ENCODE measurements around the gene PRKCA. TPM values are rescaled to one million over a fixed set of nuclear protein-coding genes. Genes with fewer than 3 reads are reported as not detected.

Gene PRKCA
- total RNA-seq, 6 experiments from 2014 or later, result 81.2 to 106 (median 92.9) TPM

- no peak overlapping the region for H3K4me3 Mint-ChIP-seq
- no peaks in the 10 kb centered on the region for H3K9me3 Mint-ChIP-seq
- DNase-seq, result no peak
- H3K27ac Mint-ChIP-seq, result no peak overlapping the region
- no peaks in the 10 kb centered on the region; the same call in 1 of the 2 replicates for H3K27me3 Mint-ChIP-seq (ENCODE audit: insufficient read depth)
- peaks cover 22% of the 10 kb centered on the region for H3K36me3 Mint-ChIP-seq (ENCODE audit: low read depth)
- no peak for TF ChIP-seq CTCF (IDR thresholded peaks at IDR 0.05)
- peaks cover 17% of the 10 kb centered on the region for H3K4me1 Mint-ChIP-seq (ENCODE audit: low read depth)
Measured at GRCh38 chr17:66684731-66685130, 382.3 kb downstream of the PRKCA start.

- Mint-ChIP-seq H3K9me3 (no peaks in the 10 kb centered on the region), H3K27me3 (ENCODE audit: insufficient read depth) (no peaks in the 10 kb centered on the region; the same call in 1 of the 2 replicates), H3K4me1 (ENCODE audit: low read depth) (peaks cover 22% of the 10 kb centered on the region), H3K4me3 (no peak overlapping the region), H3K36me3 (ENCODE audit: low read depth) (peaks cover 28% of the 10 kb centered on the region), H3K27ac (no peak overlapping the region)
- no peak for DNase-seq
- TF ChIP-seq CTCF (IDR thresholded peaks at IDR 0.05), result no peak
Measured at GRCh38 chr17:66686601-66687000, 384.2 kb downstream of the PRKCA start.

- no peak for DNase-seq
- no peak overlapping the region for H3K27ac Mint-ChIP-seq
- no peaks in the 10 kb centered on the region; the same call in 1 of the 2 replicates for H3K27me3 Mint-ChIP-seq (ENCODE audit: insufficient read depth)
- no peak overlapping the region for H3K4me3 Mint-ChIP-seq
- no peaks in the 10 kb centered on the region for H3K9me3 Mint-ChIP-seq
- peaks cover 36% of the 10 kb centered on the region for H3K36me3 Mint-ChIP-seq (ENCODE audit: low read depth)
- no peak for TF ChIP-seq CTCF (IDR thresholded peaks at IDR 0.05)
- peaks cover 33% of the 10 kb centered on the region for H3K4me1 Mint-ChIP-seq (ENCODE audit: low read depth)
Measured at GRCh38 chr17:66687570-66688284, 385.3 kb downstream of the PRKCA start.

GRCh38 chr17:66689221-66689620 lies 386.8 kb downstream of the PRKCA start:
- Mint-ChIP-seq H3K27ac (no peak overlapping the region), H3K4me1 (ENCODE audit: low read depth) (peaks cover 25% of the 10 kb centered on the region), H3K36me3 (ENCODE audit: low read depth) (peaks cover 34% of the 10 kb centered on the region), H3K4me3 (no peak overlapping the region), H3K9me3 (no peaks in the 10 kb centered on the region), H3K27me3 (ENCODE audit: insufficient read depth) (no peaks in the 10 kb centered on the region; the same call in 1 of the 2 replicates)
- no peak for DNase-seq
- TF ChIP-seq CTCF (IDR thresholded peaks at IDR 0.05), result no peak

GRCh38 chr17:66690166-66690565 lies 387.8 kb downstream of the PRKCA start:
- no peak overlapping the region for H3K27ac Mint-ChIP-seq
- H3K27me3 Mint-ChIP-seq (ENCODE audit: insufficient read depth), result no peaks in the 10 kb centered on the region; the same call in 1 of the 2 replicates
- peaks cover 34% of the 10 kb centered on the region for H3K36me3 Mint-ChIP-seq (ENCODE audit: low read depth)

More at GRCh38 chr17:66690166-66690565, 387.8 kb downstream of the PRKCA start:
- Mint-ChIP-seq H3K9me3 (no peaks in the 10 kb centered on the region), H3K4me3 (no peak overlapping the region), H3K4me1 (ENCODE audit: low read depth) (peaks cover 16% of the 10 kb centered on the region)
- DNase-seq, result no peak
- TF ChIP-seq CTCF (IDR thresholded peaks at IDR 0.05), result no peak

Data from HFFc6 (cell line).